ENCODE results near the gene CCDC148.
"Not testable (repeated sequence)": the region's sequence is repeated elsewhere in the genome, so short reads cannot be mapped to it uniquely, and the experiment has no call there.

Gene CCDC148

GRCh38 chr2:158481116-158481515, 24.6 kb upstream of the CCDC148 start:
- no peak for DNase-seq

- DNase-seq: no peak
Measured at GRCh38 chr2:158478816-158479215, 22.3 kb upstream of the CCDC148 start.

DNA sequence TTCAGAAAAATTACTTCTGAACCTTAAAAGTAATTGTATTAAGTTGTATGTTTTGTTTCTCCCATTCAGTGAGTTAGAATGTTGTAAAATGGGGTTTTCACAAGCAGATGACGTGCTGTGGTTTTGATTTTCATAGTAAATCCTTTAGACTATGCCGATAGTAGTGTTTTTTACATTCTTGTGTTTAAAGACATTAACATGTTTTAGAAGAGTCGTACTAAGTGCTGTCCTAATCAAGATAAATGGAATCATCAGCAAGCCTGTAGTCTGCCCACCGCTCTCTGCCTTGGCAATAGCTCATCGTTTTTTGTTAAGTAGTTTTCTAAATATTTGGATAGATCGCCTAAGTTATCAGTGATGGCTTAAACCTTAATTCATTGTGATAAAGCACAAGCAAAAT, 21.7 kb upstream of the CCDC148 start:
- no peak for DNase-seq

DNA sequence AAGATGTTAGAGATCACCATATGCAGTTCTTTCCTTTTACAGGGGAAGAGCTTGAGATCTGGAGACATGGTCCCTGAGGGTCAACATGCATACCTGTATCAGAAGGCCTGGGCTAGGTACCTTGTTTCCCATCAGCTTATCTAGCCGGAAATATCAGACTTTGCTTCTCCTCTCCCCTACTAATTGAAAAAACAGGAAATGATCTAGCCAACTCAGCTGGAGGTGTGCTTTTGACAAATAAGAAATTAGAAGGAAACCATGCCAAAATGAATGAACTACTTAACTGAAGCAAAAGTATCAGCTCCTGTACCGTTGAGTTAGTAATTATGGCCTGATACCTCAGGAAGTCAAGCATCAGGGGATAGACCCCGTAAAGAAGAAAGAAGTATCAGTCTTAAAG, 20.6 kb upstream of the CCDC148 start:
- peak; percentile 17 for DNase-seq

GRCh38 chr2:158474526-158475011, 18.0 kb upstream of the CCDC148 start:
- DNase-seq: not testable (repeated sequence)

DNA sequence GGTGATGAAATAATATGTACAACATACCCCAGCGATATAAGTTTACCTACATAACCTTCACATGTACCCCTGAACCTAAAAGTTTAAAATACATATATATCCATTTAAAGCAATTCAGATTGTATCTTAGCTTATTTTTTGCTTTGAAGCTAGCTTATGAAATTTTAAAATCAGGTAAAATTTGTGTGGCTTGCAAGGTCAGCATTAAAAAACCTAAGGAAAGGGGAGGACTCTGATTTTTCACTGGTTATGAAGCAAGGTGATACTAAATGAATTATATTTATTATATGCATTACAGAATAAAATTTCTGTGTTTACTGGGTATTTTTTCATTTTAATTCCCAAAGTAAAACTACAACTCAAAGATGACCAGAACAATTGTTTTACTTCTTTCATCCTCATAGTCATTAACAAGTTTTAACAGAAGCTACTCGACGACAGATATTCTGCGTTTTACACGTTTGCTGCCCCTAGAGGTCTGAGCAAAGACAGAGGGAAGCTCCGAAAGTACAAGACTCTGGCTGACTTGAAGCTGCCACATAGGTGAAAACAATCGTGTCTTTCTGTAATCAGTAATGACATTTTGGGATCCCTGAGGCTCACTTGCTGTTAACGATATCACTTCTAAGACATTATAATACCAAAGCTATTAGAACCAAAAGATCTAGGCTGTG, 17.3 kb upstream of the CCDC148 start:
- DNase-seq: no peak

- DNase-seq: not testable (repeated sequence)
Measured at GRCh38 chr2:158473300-158473699, 16.7 kb upstream of the CCDC148 start.

DNA sequence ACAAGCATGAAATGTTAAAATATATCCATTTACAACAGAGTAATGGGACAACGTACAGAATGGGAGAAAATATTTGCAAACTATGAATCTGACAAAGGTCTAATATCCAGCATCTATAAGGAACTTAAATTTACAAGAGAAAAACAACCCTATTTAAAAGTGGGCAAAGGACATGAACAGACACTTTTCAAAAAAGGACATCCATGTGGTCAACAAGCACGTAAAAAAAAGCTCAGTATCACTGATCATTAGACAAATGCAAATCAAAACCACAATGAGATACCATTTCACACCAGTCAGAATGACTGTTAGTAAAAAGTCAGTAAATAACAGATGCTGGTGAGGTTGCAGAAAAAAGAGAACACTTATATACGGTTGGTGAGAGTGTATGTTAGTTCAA, 16.3 kb upstream of the CCDC148 start:
- not testable (repeated sequence) for DNase-seq

DNA sequence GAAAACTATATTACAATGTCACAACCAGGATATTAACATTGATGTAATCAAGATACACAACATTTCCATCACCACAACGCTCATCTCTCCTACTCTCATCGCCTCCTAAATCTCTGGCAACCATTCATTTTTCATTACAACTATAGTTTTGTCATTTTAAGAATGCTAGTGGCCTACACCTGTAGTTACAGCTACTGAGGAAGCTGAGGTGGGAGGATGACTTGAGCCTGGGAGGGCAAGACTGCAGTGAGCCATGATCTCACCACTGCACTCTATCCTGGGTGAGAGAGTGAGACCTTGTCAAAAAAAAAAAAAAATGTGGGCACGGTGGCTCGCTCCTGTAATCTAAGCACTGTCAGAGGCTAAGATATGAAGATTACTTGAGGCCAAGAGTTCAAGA, 10.7 kb upstream of the CCDC148 start:
- no peak for DNase-seq

DNA sequence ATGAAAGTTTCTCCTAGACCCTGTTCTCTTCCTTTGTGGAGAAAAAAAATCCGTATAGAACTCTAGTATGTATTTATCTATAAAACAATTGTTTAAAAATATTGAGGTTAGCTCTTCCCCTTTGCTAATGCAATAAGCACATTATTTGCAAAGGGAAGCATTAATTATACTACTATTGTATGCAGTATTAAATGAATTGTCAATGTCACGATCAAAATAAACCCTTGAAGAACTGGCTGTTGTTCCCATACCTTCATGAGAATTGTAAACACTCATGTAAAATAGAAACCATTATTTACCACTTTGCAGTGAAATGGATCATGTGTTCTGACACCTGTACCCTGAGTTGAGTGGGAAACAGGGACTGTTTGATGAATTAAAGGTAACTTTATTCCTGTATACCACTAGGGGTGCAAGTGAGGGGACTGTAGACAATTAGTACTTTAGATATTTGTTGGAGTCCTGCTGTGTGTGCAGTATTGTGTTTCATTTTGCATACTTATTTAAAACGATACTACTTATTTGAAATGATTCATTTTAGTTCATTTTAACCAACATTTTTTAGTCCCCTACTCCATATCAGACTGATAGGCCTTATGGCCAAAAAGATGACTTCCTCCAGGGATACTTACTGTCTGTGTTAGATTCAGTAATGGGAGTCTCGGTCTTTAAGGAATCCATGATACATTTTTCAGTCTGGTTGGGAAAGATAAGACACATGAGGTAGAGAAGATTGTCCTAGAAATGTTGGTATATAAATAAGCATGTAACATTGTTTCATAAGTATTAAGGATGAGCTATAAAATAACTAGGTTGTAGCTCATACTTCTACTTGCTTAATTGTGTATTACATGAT, 8.1 kb upstream of the CCDC148 start:
- DNase-seq: peak; percentile 36

DNA sequence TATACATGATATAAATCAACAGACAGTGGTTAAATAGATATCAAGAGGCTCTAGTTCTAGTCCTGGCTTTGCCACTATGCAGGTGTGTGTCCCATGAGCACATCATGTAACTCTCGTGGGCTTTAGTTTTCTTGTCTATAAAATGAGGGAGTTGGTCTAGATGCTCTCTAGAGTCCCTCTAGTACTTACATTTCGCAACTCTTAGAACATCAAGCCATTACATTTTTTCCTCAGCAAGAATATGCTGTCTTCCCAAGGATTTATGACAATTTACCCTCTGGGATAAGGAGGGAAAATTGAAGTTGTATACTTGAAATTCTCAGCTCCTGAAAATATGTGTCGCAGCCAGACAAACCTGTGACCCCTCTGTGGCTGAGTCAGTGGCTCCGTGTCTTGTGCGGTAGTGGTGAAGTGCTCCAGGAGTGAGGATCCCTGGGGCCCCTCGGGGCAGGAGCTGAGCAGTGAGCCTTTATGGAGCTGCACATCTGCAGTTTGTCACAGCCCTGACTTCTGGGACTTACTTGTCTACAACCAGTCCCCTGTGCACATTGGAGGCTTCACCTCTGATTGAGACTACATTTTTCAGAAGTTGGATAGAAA, 7.0 kb upstream of the CCDC148 start:
- DNase-seq: no peak

- DNase-seq: no peak
Measured at GRCh38 chr2:158460632-158461297, 4.2 kb upstream of the CCDC148 start.

GRCh38 chr2:158459161-158460003, 2.8 kb upstream of the CCDC148 start:
- DNase-seq: no peak

DNA sequence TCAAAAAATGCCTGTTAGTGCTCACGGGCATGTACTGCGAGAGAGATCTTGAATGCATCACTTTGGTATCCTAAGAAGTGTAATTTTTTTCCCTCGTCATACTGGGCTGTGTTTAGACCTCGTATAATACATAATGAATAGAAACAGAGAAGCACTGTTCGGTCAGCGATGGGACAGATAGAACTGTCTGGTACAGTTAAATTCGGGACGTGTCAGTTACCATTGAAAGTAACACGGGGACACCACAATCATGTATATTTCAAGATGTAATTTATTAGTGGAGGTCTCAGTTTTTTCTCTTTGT, 2.0 kb upstream of the CCDC148 start:
- no peak for DNase-seq

DNA sequence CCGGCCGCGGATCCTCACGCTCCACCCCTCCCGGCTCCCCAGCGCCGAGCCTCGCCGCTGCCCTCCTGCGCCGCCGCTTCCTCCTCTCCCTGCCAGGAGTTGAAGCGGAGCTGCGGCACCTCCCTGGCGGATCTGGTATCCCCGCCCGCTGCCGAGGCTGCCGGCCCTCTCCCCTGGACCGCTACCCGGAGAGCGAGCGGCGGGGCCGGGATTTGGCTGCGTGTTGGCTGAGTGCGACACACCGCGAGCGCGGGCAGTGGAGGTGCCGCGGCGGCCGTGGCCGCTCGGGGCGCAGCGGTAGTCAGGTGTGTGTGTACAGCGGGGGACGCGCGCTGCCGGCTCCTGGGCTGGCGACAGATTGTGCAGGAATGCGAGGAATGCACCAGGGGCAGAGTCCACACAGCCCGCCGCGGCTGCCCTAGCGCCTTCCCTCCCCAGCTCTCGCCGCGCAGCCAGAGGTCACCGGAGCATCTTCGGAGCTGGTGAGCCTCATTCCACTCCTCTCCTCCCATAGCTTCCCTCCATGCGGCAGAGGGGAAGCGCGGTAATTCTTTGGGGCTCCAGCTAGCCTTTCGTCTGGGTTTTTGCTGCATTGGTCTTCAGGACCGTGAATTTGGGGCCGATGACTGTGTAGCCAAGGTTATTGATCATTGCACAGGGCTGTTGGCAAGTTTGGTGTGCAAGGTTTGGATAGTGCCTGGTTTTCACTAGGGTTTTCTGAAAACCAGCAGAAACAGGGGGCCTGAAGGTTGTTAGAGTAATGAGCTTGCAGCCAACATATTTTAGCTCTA, 1.5 kb upstream of the CCDC148 start:
- peak; percentile 66 for DNase-seq

GRCh38 chr2:158457092-158457825, 706 bp upstream of the CCDC148 start:
- DNase-seq: peak; percentile 50

DNA sequence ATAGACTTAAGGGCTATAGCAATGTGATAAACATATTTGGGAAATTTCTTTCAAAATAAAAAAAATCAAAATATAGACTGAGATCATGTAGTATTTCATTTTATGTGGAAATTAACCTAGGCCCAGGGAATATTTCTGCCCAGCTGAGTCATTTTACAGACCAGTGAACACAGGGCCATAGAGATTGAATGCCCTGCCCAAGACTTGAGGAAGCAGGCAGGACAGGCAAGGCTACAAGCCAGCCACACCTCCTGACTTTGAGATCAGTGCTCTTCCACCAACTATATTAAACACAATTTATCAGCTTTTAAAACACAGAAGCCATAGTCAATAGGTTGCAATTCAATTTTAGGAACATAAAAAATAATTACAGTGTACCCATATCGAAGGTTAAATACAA, 12.9 kb downstream of the CCDC148 start:
- no peak for DNase-seq

- DNase-seq: not testable (repeated sequence)
Measured at GRCh38 chr2:158439062-158439461, 17.5 kb downstream of the CCDC148 start.

GRCh38 chr2:158433716-158434115, 22.8 kb downstream of the CCDC148 start:
- DNase-seq: not testable (repeated sequence)

- no peak for DNase-seq
Measured at GRCh38 chr2:158432117-158432516, 24.4 kb downstream of the CCDC148 start.

DNA sequence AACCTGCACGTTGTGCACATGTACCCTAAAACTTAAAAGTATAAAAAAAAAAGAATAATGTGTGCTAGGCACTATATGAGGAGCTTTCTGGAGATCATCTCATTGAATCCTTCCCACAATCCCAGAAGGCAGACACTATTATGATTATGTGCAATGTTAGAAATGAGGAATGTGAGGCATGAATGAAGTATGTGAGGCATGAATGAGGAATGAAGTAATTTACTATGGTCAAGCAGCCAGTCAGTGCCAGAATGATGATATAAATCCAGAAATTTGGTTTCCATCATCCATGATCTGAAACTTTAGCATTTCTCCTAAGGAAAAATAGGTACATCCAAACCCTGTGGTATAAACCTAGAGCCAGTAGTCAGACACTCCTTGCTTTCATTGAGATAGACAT, 42.0 kb downstream of the CCDC148 start:
- no peak for DNase-seq

Measured in CD4-positive, alpha-beta T cell treated with Interleukin-10 for 1 hour (primary cell).